ENCODE results near the gene RPL36AL.
A peak's percentile ranks its signal among the peaks of the same experiment; 100 is the strongest.
"Not testable (repeated sequence)": the region's sequence is repeated elsewhere in the genome, so short reads cannot be mapped to it uniquely, and the experiment has no call there.

Gene RPL36AL

GRCh38 chr14:49620182-49621113, at the start of gene RPL36AL, which contains the start of gene MGAT2:
RPL36AL (minus strand) TSS chr14:49620626; CDS start chr14:49619104, 1,522 bp downstream.
MGAT2 (plus strand) TSS chr14:49620799; CDS start chr14:49621269, 470 bp downstream.
- peak; percentile 91 for DNase-seq (ENCODE audit: low spot score)

- DNase-seq (ENCODE audit: low spot score) = no peak
Observed at GRCh38 chr14:49659526-49660455, 39.4 kb upstream of the RPL36AL start.

- DNase-seq (ENCODE audit: low spot score) = not testable (repeated sequence)
Observed at GRCh38 chr14:49657500-49657899, 37.1 kb upstream of the RPL36AL start.

- no peak for DNase-seq (ENCODE audit: low spot score)
Observed at GRCh38 chr14:49654511-49654910, 34.1 kb upstream of the RPL36AL start.

GRCh38 chr14:49653508-49653907, 33.1 kb upstream of the RPL36AL start:
- DNase-seq (ENCODE audit: low spot score) = no peak

- DNase-seq (ENCODE audit: low spot score) = no peak
Observed at GRCh38 chr14:49642163-49642562, 21.7 kb upstream of the RPL36AL start.

GRCh38 chr14:49641697-49642129, 21.3 kb upstream of the RPL36AL start:
- DNase-seq (ENCODE audit: low spot score) = peak; percentile 52

GRCh38 chr14:49640540-49641417, 20.4 kb upstream of the RPL36AL start:
- no peak for DNase-seq (ENCODE audit: low spot score)

- no peak for DNase-seq (ENCODE audit: low spot score)
Observed at GRCh38 chr14:49637534-49638078, 17.2 kb upstream of the RPL36AL start.

GRCh38 chr14:49636866-49637265, 16.4 kb upstream of the RPL36AL start:
- no peak for DNase-seq (ENCODE audit: low spot score)

GRCh38 chr14:49634547-49635334, 14.3 kb upstream of the RPL36AL start, which contains the start of gene DNAAF2:
DNAAF2 (minus strand) TSS chr14:49635244; CDS start chr14:49635149, 95 bp downstream.
- peak; percentile 29 for DNase-seq (ENCODE audit: low spot score)

GRCh38 chr14:49633640-49634546, 13.5 kb upstream of the RPL36AL start:
- peak; percentile 77 for DNase-seq (ENCODE audit: low spot score)

GRCh38 chr14:49623941-49624839, 3.8 kb upstream of the RPL36AL start:
- no peak for DNase-seq (ENCODE audit: low spot score)

GRCh38 chr14:49623387-49623786, 3.0 kb upstream of the RPL36AL start:
- DNase-seq (ENCODE audit: low spot score) = no peak

- DNase-seq (ENCODE audit: low spot score) = no peak
Observed at GRCh38 chr14:49622022-49622607, 1.7 kb upstream of the RPL36AL start.

GRCh38 chr14:49621114-49621881, 872 bp upstream of the RPL36AL start:
- DNase-seq (ENCODE audit: low spot score) = no peak

GRCh38 chr14:49619730-49620129, 696 bp downstream of the RPL36AL start:
- no peak for DNase-seq (ENCODE audit: low spot score)

Data from HuH-7.5 (cell line).